ENCODE data around the gene RDH14.

RDH14 gene

DNA sequence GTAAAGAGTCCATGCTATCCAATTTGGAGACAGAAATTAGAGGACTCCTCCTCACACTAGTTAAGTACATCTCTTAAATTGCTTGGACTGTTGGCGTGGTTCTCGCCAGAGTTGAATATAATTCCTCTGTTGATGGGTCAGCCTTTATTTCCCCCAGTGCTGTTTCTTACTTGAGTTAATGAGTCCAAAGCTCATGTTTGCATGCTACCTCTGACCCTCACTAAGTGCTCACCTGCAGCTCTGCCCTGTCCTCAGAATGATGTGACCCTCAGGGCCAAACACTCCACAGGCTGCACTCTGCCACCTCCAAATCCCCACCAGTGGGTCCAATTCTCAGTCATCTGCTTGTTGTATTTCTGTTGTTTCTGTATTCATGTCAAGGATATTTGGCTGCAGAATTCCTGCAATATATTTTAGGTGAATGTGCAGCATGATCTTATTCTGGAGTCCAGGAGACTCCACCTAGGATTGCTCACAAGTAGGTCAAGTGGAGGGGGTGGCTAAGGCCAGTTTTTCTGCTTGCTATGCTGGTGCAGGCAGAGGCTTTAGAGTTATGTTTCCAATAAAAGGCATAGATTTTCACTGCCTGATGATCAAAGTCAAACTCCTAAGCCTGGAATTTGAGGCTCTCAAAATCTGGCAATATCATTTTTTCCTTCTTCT lies 37.8 kb downstream of the RDH14 start:
- in situ Hi-C loops (cut with HindIII; ENCODE audit: low sequenced_read_pairs), result loop anchor here (25.0 kb wide), 1 partner anchor 840 kb away; the partner anchor contains the start of gene OSR1
- TF ChIP-seq, protein P1, sequence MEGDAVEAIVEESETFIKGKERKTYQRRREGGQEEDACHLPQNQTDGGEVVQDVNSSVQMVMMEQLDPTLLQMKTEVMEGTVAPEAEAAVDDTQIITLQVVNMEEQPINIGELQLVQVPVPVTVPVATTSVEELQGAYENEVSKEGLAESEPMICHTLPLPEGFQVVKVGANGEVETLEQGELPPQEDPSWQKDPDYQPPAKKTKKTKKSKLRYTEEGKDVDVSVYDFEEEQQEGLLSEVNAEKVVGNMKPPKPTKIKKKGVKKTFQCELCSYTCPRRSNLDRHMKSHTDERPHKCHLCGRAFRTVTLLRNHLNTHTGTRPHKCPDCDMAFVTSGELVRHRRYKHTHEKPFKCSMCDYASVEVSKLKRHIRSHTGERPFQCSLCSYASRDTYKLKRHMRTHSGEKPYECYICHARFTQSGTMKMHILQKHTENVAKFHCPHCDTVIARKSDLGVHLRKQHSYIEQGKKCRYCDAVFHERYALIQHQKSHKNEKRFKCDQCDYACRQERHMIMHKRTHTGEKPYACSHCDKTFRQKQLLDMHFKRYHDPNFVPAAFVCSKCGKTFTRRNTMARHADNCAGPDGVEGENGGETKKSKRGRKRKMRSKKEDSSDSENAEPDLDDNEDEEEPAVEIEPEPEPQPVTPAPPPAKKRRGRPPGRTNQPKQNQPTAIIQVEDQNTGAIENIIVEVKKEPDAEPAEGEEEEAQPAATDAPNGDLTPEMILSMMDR (IDR thresholded peaks at IDR 0.05; ENCODE audit: low read depth, low read length), result no peak
- no peak for DNase-seq (ENCODE audit: low read depth, low spot score)
- H3K4me3 ChIP-seq (ENCODE audit: low read depth, low read length), result no peak overlapping the region

DNA sequence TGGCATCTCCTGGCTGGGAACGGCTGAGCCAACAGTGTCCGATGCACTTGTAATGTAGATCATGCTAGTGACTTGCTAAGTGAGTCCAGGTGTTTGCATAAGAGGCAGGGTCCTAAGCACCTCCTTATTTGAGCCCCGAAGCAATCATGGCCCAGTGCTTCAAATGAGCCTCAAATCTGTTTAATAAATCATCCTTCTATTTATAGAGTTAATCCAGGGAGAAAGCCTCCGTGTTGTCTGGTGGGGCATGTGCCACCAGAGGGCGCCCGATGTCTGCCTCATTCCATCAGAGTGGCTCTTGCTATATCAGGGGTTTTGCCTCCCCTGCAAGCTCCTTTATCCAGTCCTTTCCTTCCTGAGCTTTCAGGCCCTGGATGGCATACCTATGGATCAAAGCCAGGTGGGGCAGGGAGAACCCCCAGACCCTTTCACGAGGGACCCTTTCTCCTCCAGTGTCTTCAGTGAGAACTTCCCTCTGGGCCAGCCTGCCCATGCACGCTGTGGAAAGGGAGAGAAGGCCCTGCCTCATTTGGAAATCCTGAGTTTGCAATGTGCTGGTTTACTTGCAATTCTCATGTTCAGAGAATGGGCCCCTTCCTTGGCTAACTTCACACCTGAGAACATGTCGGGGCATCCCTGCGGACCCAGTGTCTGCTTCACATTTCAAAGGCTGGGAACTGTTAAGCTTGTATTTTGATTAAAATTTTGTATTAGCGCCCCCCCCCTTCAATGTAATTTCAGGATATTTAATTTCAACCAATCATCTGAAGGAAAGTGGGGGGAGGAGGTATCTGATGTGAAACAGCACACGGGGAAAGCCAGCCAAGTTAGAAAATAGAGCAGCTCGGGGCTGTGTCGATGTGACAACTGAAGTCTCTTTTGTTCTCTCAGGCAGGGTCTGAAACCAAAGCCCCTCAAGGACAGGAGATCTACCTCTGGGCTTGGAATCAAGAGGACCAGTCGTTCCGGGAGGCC lies 39.7 kb downstream of the RDH14 start:
- DNase-seq (ENCODE audit: low read depth, low spot score), result peak; percentile 85
- no peak overlapping the region for H3K4me3 ChIP-seq (ENCODE audit: low read depth, low read length)
- TF ChIP-seq, protein P1 (IDR thresholded peaks at IDR 0.05; ENCODE audit: low read depth, low read length), result peak; percentile 89
- in situ Hi-C loops (cut with HindIII; ENCODE audit: low sequenced_read_pairs), result loop anchor here (25.0 kb wide), 1 partner anchor 842 kb away; the partner anchor contains the start of gene OSR1

DNA sequence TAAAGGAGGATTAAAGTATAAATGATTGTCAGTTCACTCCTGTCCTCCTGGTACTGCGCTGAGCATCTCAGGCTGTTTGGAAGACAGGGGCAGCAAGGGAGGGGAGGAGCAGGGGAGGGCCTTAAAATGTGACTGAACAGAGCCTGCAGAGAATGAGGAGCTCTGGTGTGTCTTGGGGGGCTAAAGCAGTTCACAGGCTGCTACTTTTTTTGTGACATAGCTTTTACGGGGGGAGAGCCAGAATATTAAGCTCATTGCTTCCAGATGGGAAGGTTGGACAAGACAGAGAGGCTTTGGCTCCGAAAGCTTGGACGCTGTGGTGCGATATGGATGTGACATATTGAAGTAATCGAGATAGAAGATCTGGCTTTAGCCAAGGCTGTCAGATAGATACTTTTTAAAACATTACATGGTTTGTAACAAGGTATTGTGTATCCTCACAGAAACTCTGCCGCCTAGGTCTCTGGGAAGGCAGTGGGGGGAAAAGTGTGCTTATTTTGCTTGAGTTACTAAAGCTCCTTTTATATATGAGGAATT lies 40.5 kb downstream of the RDH14 start:
- no peak for DNase-seq (ENCODE audit: low read depth, low spot score)
- no peak overlapping the region for H3K4me3 ChIP-seq (ENCODE audit: low read depth, low read length)
- TF ChIP-seq, protein P1 (IDR thresholded peaks at IDR 0.05; ENCODE audit: low read depth, low read length), result no peak
- in situ Hi-C loops (cut with HindIII; ENCODE audit: low sequenced_read_pairs), result loop anchor here (25.0 kb wide), 1 partner anchor 842 kb away; the partner anchor contains the start of gene OSR1

DNA sequence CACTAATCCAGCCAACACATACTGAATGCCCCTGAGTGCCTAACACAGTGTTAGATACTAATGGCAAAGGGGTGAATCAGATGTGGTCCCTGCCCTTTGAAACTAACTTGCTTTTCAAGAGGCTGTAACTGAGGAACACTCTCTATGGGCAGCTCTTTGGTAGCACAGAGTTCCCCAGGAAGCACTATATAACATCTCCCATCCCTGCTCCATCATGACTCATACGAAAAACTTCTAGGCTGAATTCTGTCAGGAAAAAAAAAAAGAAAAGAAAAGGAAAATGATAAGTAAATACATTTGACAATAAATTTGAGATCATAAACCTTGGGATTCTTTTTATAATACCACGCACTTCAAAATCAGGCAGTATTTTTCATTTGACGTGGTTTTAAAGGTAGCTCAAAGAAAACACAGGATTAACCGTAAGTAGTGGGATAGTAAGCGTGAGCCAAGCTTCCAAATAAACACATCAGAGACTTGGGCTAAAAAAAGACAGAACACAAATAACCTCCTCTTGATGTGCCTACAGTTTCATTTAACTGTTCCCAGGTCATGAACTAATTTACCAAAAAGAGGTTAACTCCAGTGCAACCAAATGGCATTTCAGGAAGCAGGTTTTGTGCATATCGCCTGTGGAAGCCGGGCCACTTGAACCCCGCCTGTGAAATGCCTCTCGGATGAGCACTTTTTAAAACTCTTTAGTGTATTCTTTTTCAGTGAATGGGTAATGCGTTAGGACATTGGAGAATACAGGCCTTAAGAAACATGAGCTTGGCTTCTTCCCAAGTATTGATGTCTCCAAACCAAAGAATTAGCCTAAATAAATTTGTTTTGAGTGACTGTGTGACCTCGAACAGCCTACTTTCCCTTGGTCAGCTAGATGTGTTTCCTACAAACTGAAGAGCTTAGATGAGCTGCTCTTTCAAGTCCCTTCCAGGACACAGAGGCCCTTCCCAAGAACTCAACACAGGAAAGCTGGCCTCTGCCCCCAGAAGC lies 42.0 kb downstream of the RDH14 start:
- TF ChIP-seq, protein P1 (IDR thresholded peaks at IDR 0.05; ENCODE audit: low read depth, low read length), result no peak
- no peak overlapping the region for H3K4me3 ChIP-seq (ENCODE audit: low read depth, low read length)
- in situ Hi-C loops (cut with HindIII; ENCODE audit: low sequenced_read_pairs), result loop anchor here (25.0 kb wide), 1 partner anchor 844 kb away; the partner anchor contains the start of gene OSR1
- peak; percentile 73 for DNase-seq (ENCODE audit: low read depth, low spot score)

DNA sequence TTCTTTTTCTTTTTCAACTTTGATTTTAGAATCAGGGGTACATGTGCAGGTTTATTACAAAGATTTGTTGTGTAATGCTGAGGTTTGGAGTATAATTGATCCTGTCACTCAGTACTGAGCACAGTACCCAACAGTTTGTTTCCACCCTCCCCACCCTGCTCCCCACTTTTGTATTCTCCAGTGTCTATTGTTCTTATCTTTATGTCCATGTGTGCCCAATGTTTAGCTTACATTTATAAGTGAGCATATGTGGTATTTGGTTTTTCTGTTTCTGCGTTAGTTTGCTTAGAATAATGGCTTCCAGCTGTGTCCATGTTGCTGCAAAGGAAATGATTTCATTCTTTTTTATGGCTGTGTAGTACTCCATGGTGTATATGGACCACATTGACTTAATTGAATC lies 43.1 kb downstream of the RDH14 start:
- in situ Hi-C loops (cut with HindIII; ENCODE audit: low sequenced_read_pairs), result loop anchor here (25.0 kb wide), 1 partner anchor 845 kb away; the partner anchor contains the start of gene OSR1
- TF ChIP-seq, protein P1 (IDR thresholded peaks at IDR 0.05; ENCODE audit: low read depth, low read length), result no peak
- H3K4me3 ChIP-seq (ENCODE audit: low read depth, low read length), result no peak overlapping the region
- DNase-seq (ENCODE audit: low read depth, low spot score), result no peak
